SK-N-MC (cell line): ENCODE results near the gene HMCN1.

Source experiments
- EZH2 ChIP-seq: fragments of 200-600 bp; sonication (generic); IDR thresholded peaks from one replicate; pipeline ENCODE4 v1.6.1; 2017; ENCODE audit warnings: antibody characterized with exemption
- POLR2AphosphoS5 ChIP-seq: IDR thresholded peaks from 2 replicates; pipeline ENCODE4 v1.6.1; 2012; ENCODE audit warnings: mild to moderate bottlenecking, low read depth, low read length, borderline replicate concordance

DNA sequence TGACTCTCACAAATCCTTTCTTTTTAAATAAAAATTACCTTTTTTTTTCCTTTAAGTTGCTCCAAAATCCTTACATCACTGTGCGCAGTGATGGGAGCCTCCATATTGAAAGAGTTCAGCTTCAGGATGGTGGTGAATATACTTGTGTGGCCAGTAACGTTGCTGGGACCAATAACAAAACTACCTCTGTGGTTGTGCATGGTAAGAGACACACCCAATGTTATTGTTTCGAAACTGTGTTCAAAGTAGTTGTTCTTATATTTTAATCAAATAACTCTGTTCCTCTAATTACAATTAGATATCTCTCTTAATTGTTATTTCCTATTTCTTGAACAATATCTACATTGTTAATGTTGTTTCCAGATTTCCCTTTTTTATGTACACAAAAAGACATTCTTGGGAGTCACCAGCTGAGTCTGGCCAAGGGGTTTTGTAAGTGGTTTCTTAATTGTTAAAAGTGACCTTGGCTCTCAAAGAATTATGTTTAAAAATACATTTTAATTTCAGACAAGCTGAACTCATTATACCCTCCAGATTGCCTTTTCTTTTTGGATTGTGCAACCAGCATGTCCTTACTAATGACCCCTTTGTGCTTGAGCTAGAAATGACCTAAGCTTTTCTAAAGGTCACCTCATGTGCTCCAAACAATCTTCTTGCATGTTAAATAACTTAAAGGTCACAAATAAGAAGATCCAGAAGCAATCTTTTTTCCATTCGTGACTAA lies 250.1 kb downstream of the HMCN1 start:
- no peak for TF ChIP-seq EZH2
- no peak for TF ChIP-seq POLR2AphosphoS5
